GM06990 (cell line): ENCODE results near the gene DES.

Experiments used
- DNase-seq: peaks from one replicate; pipeline ENCODE4 v3.0.0-alpha.2; 2011; ENCODE audit not compliant: insufficient read length; ENCODE audit errors: extremely low read depth
- H3K27me3 ChIP-seq: replicated peaks from 2 replicates; pipeline ENCODE4 v1.6.0; 2011; ENCODE audit warnings: low read length; ENCODE audit not compliant: control insufficient read depth, insufficient read depth
- H3K36me3 ChIP-seq: 2 replicates; pipeline ENCODE4 v1.5.1; 2011; ENCODE audit warnings: low read length; ENCODE audit not compliant: control insufficient read depth, insufficient read depth
- H3K4me3 ChIP-seq: replicated peaks from 2 replicates; pipeline ENCODE4 v1.5.1; 2011; ENCODE audit warnings: low read depth, mild to moderate bottlenecking, control low read depth, low read length
- CTCF ChIP-seq: IDR thresholded peaks from 2 replicates; pipeline ENCODE4 v1.5.1; 2011; ENCODE audit warnings: low read length, control low read depth, mild to moderate bottlenecking, inconsistent platforms; ENCODE audit not compliant: insufficient read depth, poor library complexity, severe bottlenecking

The DES gene

GRCh38 chr2:219444566-219445091 lies 26.5 kb downstream of the DES start:
- Histone ChIP-seq H3K4me3 (no peak overlapping the region), H3K36me3 (no peaks in the 10 kb centered on the region), H3K27me3 (peaks cover 7% of the 10 kb centered on the region)
- no peak for TF ChIP-seq CTCF
- no peak for DNase-seq

GRCh38 chr2:219445220-219445640 lies 27.1 kb downstream of the DES start:
- Histone ChIP-seq H3K36me3 (no peaks in the 10 kb centered on the region), H3K27me3 (peaks cover 7% of the 10 kb centered on the region), H3K4me3 (no peak overlapping the region)
- no peak for DNase-seq
- no peak for TF ChIP-seq CTCF

GRCh38 chr2:219446101-219446504 lies 27.9 kb downstream of the DES start:
- DNase-seq, result no peak
- H3K4me3 ChIP-seq, result no peak overlapping the region
- peaks cover 6% of the 10 kb centered on the region for H3K27me3 ChIP-seq
- TF ChIP-seq CTCF, result no peak
- no peaks in the 10 kb centered on the region for H3K36me3 ChIP-seq

- no peak for DNase-seq
- H3K4me3 ChIP-seq, result no peak overlapping the region
- peaks cover 3% of the 10 kb centered on the region for H3K27me3 ChIP-seq
- no peak for TF ChIP-seq CTCF
- no peaks in the 10 kb centered on the region for H3K36me3 ChIP-seq
Measured at GRCh38 chr2:219446689-219447088, 28.5 kb downstream of the DES start.

GRCh38 chr2:219447242-219448098 lies 29.3 kb downstream of the DES start:
- Histone ChIP-seq H3K36me3 (no peaks in the 10 kb centered on the region), H3K4me3 (no peak overlapping the region), H3K27me3 (peaks cover 3% of the 10 kb centered on the region)
- no peak for DNase-seq
- no peak for TF ChIP-seq CTCF
